Uterus (tissue), 2 donors: Measurements from ENCODE around the gene ETS1.

Experiments
- CTCF ChIP-seq, 4 experiments: fragments of 200-600 bp in 2 of 4; fragments of 450-650 bp in 2 of 4; sonication (generic) in 2 of 4; IDR thresholded peaks; one replicate each; pipeline ENCODE4 v1.5.1; 2016 to 2019; ENCODE audit warnings: antibody characterized with exemption in 4 of 4, mild to moderate bottlenecking in 2 of 4, moderate library complexity in 1 of 4
- POLR2A ChIP-seq, 2 donors: fragments of 450-650 bp; IDR thresholded peaks; one replicate each; pipeline ENCODE4 v1.6.1; 2016; ENCODE audit warnings: antibody characterized with exemption in 2 of 2, mild to moderate bottlenecking in 1 of 2, moderate library complexity in 1 of 2

GRCh38 chr11:128567130-128567529 lies 20.2 kb downstream of the ETS1 start:
- no peak for TF ChIP-seq CTCF (IDR thresholded peaks at IDR 0.05)
- TF ChIP-seq POLR2A (IDR thresholded peaks at IDR 0.05): no peak
